Fibroblast of lung (primary cell): Measurements from ENCODE around the gene PPBP. TPM values are rescaled to one million over a fixed set of nuclear protein-coding genes. Genes with fewer than 3 reads are reported as not detected.
A peak's percentile ranks its signal among the peaks of the same experiment; 100 is the strongest.
"Not testable (repeated sequence)": the region's sequence is repeated elsewhere in the genome, so short reads cannot be mapped to it uniquely, and the experiment has no call there.

Experiments
- DNase-seq, 2 donors: peaks; one replicate each; pipeline versions ENCODE4 v3.0.0 to v3.0.0-alpha.2; 2010; ENCODE audit warnings: low read depth in 2 of 2
- H2AFZ ChIP-seq: 2 replicates; pipeline ENCODE4 v1.5.1; 2012; ENCODE audit warnings: low read length, control low read depth, inconsistent platforms
- H3K27ac ChIP-seq: 2 replicates; pipeline ENCODE4 v1.5.1; 2011; ENCODE audit warnings: low read length, control low read depth; ENCODE audit not compliant: insufficient read depth
- H3K27me3 ChIP-seq: 2 replicates; pipeline ENCODE4 v1.5.1; 2011; ENCODE audit warnings: mild to moderate bottlenecking, low read length; ENCODE audit not compliant: control insufficient read depth, insufficient read depth
- H3K36me3 ChIP-seq: 2 replicates; pipeline ENCODE4 v1.5.1; 2011; ENCODE audit warnings: low read length; ENCODE audit not compliant: control insufficient read depth, insufficient read depth
- H3K4me1 ChIP-seq: 2 replicates; pipeline ENCODE4 v1.5.1; 2011; ENCODE audit warnings: low read length; ENCODE audit not compliant: control insufficient read depth, insufficient read depth; ENCODE audit errors: extremely low read depth
- H3K4me2 ChIP-seq: 2 replicates; pipeline ENCODE4 v1.5.1; 2011; ENCODE audit warnings: low read length, control low read depth; ENCODE audit not compliant: insufficient read depth; ENCODE audit errors: extremely low read depth
- H3K4me3 ChIP-seq, 4 experiments: fragments of 200-600 bp in 1 of 4; sonication (generic) in 1 of 4; replicated peaks in 1 of 4; 2 replicates each; pipeline ENCODE4 v1.5.1; 2011 to 2016; ENCODE audit warnings: low read length in 4 of 4, low read depth in 3 of 4, mild to moderate bottlenecking in 3 of 4, control low read depth in 2 of 4, inconsistent platforms in 1 of 4, mixed read lengths in 1 of 4; ENCODE audit not compliant: insufficient read depth in 1 of 4; ENCODE audit errors: control extremely low read depth in 1 of 4
- H3K79me2 ChIP-seq: 2 replicates; pipeline ENCODE4 v1.5.1; 2012; ENCODE audit warnings: mild to moderate bottlenecking, low read length, inconsistent platforms; ENCODE audit not compliant: control insufficient read depth, insufficient read depth
- H3K9ac ChIP-seq: 2 replicates; pipeline ENCODE4 v1.5.1; 2011; ENCODE audit warnings: mild to moderate bottlenecking, low read length, control low read depth; ENCODE audit not compliant: insufficient read depth
- H3K9me3 ChIP-seq: 2 replicates; pipeline ENCODE4 v1.5.1; 2012; ENCODE audit warnings: low read depth, low read length; ENCODE audit not compliant: control insufficient read depth, insufficient read depth
- H4K20me1 ChIP-seq: 2 replicates; pipeline ENCODE4 v1.5.1; 2011; ENCODE audit warnings: low read length; ENCODE audit not compliant: control insufficient read depth, insufficient read depth; ENCODE audit errors: extremely low read depth
- CTCF ChIP-seq, 2 donors: IDR thresholded peaks in 1 of 2; conservative IDR thresholded peaks in 1 of 2; 1 replicate in 1 of 2; 2 replicates in 1 of 2; pipeline ENCODE4 v1.5.1; 2011 to 2012; ENCODE audit warnings: low read length in 2 of 2, control low read depth in 1 of 2, inconsistent platforms in 1 of 2, low read depth in 1 of 2, mild to moderate bottlenecking in 1 of 2
- EZH2 ChIP-seq: IDR thresholded peaks from 2 replicates; pipeline ENCODE4 v1.5.1; 2012; ENCODE audit warnings: low read length, control low read depth, mild to moderate bottlenecking; ENCODE audit errors: missing control alignments
- polyA plus RNA-seq, 2 donors: library from polyadenylated mRNA; depleted of rRNA in 1 of 2; stranded (reverse) in 1 of 2; unstranded in 1 of 2; fragments of >200 nt; gene quantifications; 2 replicates each; pipeline ENCODE4 v1.2.1, GENCODE V29; 2011 to 2012; ENCODE audit warnings: missing spikeins in 1 of 2
- total RNA-seq: library from RNA; depleted of rRNA; stranded (reverse); fragments of >200 nt; gene quantifications from 2 replicates; pipeline ENCODE4 v1.2.1, GENCODE V29; 2014

Gene PPBP
- total and polyA plus RNA-seq, 2 donors (not counting 1 experiment from before 2014, with no cell fraction given): not detected

GRCh38 chr4:73985528-73985852 lies 2.5 kb downstream of the PPBP start:
- TF ChIP-seq CTCF (conservative IDR thresholded peaks at IDR 0.05 in 1 of 2, IDR thresholded peaks at IDR 0.05 in 1 of 2; ENCODE audit: low read depth in 1 of 2, low read length in 2 of 2): no peak
- TF ChIP-seq EZH2: no peak
- DNase-seq: no peak

GRCh38 chr4:73984736-73985527 lies 3.1 kb downstream of the PPBP start:
- Histone ChIP-seq H3K4me1 (no peaks in the 10 kb centered on the region), H3K4me2 (no peak overlapping the region), H3K27ac (no peak overlapping the region), H3K27me3 (no peaks in the 10 kb centered on the region), H3K9ac (no peak overlapping the region), H3K79me2 (no peaks in the 10 kb centered on the region), H3K9me3 (no peaks in the 10 kb centered on the region), H3K4me3 (no peak overlapping the region), H3K36me3 (no peaks in the 10 kb centered on the region), H4K20me1 (no peaks in the 10 kb centered on the region), H2AFZ (no peak overlapping the region)
- DNase-seq: no peak
- TF ChIP-seq EZH2 (no peak), CTCF (conservative IDR thresholded peaks at IDR 0.05 in 1 of 2, IDR thresholded peaks at IDR 0.05 in 1 of 2; ENCODE audit: low read depth in 1 of 2, low read length in 2 of 2) (no peak)

More at GRCh38 chr4:73985528-73985852, 2.5 kb downstream of the PPBP start:
- Histone ChIP-seq H3K79me2 (no peaks in the 10 kb centered on the region), H3K36me3 (no peaks in the 10 kb centered on the region), H2AFZ (no peak overlapping the region), H3K9me3 (no peaks in the 10 kb centered on the region), H3K4me2 (no peak overlapping the region), H3K4me1 (no peaks in the 10 kb centered on the region), H3K27me3 (no peaks in the 10 kb centered on the region), H3K27ac (no peak overlapping the region), H3K4me3 (no peak overlapping the region), H4K20me1 (no peaks in the 10 kb centered on the region), H3K9ac (no peak overlapping the region)

- H2AFZ ChIP-seq, H3K27me3 ChIP-seq, H3K4me3 ChIP-seq, H3K9me3 ChIP-seq, H3K36me3 ChIP-seq, H3K79me2 ChIP-seq, H3K9ac ChIP-seq, DNase-seq, H3K4me1 ChIP-seq, H4K20me1 ChIP-seq, H3K27ac ChIP-seq: not testable (repeated sequence)
- peak overlapping the region; percentile 75 for H3K4me2 ChIP-seq
These were observed 6.8 kb downstream of the PPBP start for GRCh38 chr4:73981175-73981574.
